ENCODE measurements around the gene FHAD1. TPM values are rescaled to one million over a fixed set of nuclear protein-coding genes. Genes with fewer than 3 reads are reported as not detected.

Gene FHAD1
- total RNA-seq = under 1 TPM in 1 of 4 donors, not detected in 3; 0.96 TPM

DNA sequence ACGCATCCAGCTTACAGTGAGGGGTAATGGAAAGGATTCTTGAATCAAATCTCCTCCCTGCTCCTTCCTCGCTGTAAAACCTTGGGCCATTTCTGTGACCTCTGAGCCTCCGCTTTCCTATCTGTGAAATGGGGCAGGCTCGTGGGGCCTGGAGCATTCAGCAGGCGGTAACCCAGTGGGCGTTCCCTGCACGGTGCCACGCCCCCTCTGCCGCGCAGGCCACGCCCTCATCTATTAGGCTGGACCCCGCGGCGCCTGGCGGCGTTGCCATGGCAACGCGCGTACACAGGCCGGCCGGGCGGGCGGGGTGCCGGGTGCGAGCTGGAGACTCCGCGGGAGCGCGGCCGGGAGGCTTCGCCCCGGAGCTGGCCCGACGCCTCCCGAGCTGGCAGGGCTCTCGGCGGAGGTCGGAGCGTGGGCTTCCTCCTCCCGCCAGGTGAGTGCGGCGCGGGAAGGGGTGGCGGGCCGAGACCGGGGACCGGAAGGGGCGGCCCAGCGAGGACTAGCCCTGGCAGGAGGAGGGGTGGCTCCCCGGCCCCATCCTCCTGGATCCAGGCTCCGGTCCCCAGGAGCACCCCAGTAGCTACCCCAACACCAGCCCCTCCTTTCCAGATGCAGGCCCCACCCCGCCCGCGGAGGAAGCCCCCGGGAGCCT, at the start of gene FHAD1:
Gene FHAD1, plus strand, starts transcription at position 264 of the 655 bp plus-strand sequence. CDS start 4,562 bp downstream, outside the sequence.
- ATAC-seq (ENCODE audit: low FRiP score) (peak; percentile 61), DNase-seq (ENCODE audit: low spot score) (no peak)
- TF ChIP-seq, protein P1, sequence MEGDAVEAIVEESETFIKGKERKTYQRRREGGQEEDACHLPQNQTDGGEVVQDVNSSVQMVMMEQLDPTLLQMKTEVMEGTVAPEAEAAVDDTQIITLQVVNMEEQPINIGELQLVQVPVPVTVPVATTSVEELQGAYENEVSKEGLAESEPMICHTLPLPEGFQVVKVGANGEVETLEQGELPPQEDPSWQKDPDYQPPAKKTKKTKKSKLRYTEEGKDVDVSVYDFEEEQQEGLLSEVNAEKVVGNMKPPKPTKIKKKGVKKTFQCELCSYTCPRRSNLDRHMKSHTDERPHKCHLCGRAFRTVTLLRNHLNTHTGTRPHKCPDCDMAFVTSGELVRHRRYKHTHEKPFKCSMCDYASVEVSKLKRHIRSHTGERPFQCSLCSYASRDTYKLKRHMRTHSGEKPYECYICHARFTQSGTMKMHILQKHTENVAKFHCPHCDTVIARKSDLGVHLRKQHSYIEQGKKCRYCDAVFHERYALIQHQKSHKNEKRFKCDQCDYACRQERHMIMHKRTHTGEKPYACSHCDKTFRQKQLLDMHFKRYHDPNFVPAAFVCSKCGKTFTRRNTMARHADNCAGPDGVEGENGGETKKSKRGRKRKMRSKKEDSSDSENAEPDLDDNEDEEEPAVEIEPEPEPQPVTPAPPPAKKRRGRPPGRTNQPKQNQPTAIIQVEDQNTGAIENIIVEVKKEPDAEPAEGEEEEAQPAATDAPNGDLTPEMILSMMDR (IDR thresholded peaks at IDR 0.05) = no peak

DNA sequence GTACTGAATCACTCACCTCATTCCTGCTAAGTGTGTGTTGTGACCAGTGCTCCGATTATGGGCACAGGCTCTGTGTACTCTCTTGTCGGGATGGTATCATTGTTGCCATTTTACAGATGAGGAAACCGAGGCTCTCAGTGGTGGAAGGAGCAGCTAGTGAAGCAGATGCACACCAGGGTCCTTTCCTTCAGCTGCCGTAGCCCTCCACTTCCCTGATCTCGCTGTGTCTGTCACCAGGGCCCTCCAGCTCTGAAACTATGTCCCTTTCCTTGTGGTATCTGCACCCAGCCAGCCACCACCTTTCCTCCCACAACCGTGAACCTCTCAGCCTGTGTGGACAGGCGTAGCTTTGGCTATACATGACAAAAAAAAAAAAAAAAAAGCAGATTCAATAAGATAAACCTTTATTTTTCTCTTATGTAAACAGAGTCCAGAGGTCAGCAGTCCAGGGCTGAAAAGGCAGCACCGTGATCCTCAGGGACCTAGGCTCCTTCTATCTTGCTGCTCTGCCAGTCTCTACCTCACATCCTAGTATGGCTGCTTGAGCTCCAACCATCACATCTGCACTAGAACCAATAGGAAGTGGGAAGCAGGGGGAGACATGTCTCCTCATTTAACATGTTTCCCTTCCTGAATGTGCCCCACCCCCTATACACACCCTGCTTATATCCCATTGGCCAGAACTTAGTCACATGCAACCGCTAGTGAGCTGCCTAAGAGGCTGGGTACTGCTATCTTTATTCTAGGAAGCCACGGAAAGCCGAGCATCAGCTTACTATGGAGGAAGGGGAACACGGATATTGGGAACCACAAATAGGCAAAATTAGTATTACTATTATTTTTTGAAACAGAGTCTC, 49.2 kb upstream of the FHAD1 start:
- ATAC-seq (ENCODE audit: low FRiP score) = no peak
- TF ChIP-seq, protein P1 (IDR thresholded peaks at IDR 0.05) = no peak
- no peak for DNase-seq (ENCODE audit: low spot score)

DNA sequence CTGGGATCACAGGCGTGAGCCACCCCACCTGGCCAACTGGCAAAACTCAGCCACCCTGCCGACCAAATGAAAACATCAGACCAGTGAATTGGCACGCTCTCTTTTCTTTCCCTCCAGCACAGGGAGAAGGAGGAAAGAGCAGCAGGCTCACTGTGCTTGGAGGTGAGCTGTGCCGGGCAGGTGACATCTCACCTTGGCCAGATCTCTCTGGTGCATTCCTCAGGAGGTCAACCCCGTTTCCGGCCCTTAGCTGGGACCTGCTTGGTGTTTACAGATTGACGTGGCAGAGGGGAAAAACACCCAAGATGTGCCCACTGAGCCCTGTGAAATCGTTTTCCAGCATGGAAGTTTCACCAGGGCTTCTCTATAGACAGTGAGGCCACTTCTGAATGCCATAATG, 48.3 kb upstream of the FHAD1 start:
- ATAC-seq (ENCODE audit: low FRiP score) = no peak
- no peak for DNase-seq (ENCODE audit: low spot score)
- TF ChIP-seq, protein P1 (IDR thresholded peaks at IDR 0.05) = no peak

DNA sequence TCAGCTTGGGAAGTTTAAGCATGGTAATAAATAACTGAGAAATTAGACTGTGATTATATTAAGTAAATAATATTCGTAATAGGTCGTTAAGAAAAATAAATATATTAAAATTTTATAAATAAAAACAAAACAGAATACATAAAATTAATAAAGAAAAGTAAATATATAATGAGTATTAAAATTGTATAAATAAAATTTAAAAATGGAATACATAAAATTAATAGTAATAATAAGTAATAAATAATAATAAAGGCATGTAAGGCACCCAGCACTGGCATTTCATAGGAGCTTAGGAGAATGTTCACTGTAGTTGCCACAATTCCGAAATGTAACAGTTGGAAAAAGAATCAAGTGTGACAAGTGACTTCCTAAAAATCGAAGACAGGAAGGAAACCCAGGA, 45.8 kb upstream of the FHAD1 start:
- DNase-seq (ENCODE audit: low spot score) (no peak), ATAC-seq (ENCODE audit: low FRiP score) (no peak)
- TF ChIP-seq, protein P1 (IDR thresholded peaks at IDR 0.05) = no peak

DNA sequence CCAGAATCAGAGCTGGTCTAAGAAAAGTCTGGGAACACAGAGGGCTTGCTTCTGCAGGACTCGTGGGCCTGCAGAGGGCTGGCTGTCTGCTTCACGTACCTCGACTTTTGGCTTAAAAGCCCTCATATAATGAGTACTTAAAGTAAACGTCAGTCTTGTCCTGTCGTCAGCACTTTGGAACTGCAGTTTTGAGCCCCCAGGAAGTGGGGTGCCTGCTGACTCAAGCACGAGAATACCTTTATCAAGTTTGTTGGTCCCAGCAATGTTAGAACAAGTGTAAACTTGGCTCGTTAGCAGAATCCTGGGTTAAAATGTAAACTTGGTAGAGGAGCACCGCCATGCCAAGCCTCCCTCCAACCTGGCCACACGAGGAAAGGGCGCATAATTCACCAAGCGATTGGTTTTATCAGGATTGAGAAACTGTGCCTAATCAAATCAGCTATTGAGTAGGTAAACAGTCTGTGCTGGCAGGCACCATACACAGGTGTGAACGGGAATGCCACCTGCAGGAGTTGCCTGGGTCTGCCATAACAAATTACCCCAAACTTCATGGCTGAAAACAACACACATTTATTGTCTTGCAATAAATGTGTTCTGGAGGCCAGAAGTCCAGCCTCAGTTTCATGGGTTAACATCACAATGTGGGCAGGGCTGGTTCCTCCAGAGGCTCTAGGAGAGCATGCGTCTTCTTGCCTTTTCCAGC, 45.0 kb upstream of the FHAD1 start:
- ATAC-seq (ENCODE audit: low FRiP score) = no peak
- DNase-seq (ENCODE audit: low spot score) = no peak
- TF ChIP-seq, protein P1 (IDR thresholded peaks at IDR 0.05) = no peak

DNA sequence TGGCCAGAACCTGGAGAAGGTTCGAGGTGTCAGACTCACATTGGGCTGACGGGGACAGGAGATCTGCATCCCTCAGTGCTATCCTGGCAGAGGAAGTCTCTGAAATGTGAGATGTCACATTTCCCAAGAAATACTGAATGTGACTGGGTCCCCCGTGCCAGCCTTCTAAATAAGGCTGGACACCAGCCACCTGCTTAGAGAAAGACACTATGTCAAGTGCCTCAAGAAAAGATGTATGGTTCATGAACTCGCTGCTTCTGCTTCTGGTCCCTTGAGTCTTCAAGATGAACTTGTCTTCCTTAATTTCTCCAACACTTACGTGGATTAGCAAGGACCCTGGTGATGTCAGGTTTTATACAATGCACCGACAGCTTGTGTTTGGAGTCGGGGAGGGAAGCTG, 42.1 kb upstream of the FHAD1 start:
- TF ChIP-seq, protein P1 (IDR thresholded peaks at IDR 0.05) = no peak
- DNase-seq (ENCODE audit: low spot score) (no peak), ATAC-seq (ENCODE audit: low FRiP score) (no peak)
